SJSA1 (cell line): Measurements from ENCODE around the gene NFIX. TPM values are rescaled to one million over a fixed set of nuclear protein-coding genes. Genes with fewer than 3 reads are reported as not detected.

ENCODE experiments used
- DNase-seq, 2 experiments: peaks; one replicate each; pipeline ENCODE4 v3.0.0-alpha.2; 2015 to 2020; ENCODE audit warnings: low spot score in 2 of 2, low read depth in 1 of 2
- H3K27ac ChIP-seq: fragments of 250-450 bp; sonication (Bioruptor Pico); 2 replicates; pipeline ENCODE4 v1.5.1; 2020; ENCODE audit warnings: mild to moderate bottlenecking, moderate library complexity
- H3K27me3 ChIP-seq: fragments of 250-450 bp; sonication (Bioruptor Pico); replicated peaks from 2 replicates; pipeline ENCODE4 v1.5.1; 2020; ENCODE audit warnings: mild to moderate bottlenecking, moderate library complexity
- H3K36me3 ChIP-seq: fragments of 250-450 bp; sonication (Bioruptor Pico); 2 replicates; pipeline ENCODE4 v1.5.1; 2020; ENCODE audit warnings: mild to moderate bottlenecking
- H3K4me1 ChIP-seq: fragments of 250-450 bp; sonication (Bioruptor Pico); replicated peaks from 2 replicates; pipeline ENCODE4 v1.6.1; 2021; ENCODE audit warnings: mild to moderate bottlenecking
- H3K4me3 ChIP-seq: fragments of 250-450 bp; sonication (Bioruptor Pico); 2 replicates; pipeline ENCODE4 v1.5.1; 2020; ENCODE audit warnings: mild to moderate bottlenecking
- H3K9me3 ChIP-seq: fragments of 250-450 bp; sonication (Bioruptor Pico); replicated peaks from 2 replicates; pipeline ENCODE4 v1.5.1; 2020; ENCODE audit warnings: mild to moderate bottlenecking
- total RNA-seq: library from RNA; depleted of rRNA; stranded (reverse); fragments of >200 nt; shearing (Covaris generic); gene quantifications from 2 replicates; pipeline ENCODE4 v1.2.3, GENCODE V29; 2014

NFIX gene
- total RNA-seq, 1 experiment from 2014 or later, result 10.9 TPM

DNA sequence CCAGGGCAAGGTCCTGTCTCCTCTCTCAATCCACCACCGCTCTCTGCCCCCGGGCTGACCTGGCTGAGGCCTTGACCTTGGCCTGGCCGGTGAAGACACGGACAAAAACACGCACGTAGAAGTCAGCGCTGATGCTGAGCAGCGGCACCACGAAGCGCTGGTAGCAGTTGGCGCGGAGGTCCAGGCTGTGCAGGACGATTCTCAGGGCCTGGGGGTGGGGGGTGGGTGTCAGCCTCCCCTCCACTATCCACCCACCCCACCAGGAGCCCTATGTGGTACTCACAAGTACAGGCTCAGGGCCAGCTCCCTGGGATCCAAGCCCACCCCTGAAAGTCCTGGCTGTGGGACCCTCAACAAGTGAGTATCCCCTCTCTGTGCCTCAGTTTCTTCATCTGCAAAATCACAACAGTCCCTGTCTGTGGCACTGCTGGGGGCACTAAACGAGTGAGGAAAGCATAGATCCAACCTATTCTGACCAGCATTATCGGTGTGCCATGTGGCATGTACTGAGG, 114.9 kb downstream of the NFIX start:
- no peaks in the 10 kb centered on the region for H3K27me3 ChIP-seq
- no peak overlapping the region for H3K4me3 ChIP-seq
- H3K27ac ChIP-seq, result no peak overlapping the region
- peaks cover 52% of the 10 kb centered on the region for H3K36me3 ChIP-seq
- DNase-seq, result no peak
- H3K4me1 ChIP-seq, result peaks cover 3% of the 10 kb centered on the region
- H3K9me3 ChIP-seq, result no peaks in the 10 kb centered on the region

DNA sequence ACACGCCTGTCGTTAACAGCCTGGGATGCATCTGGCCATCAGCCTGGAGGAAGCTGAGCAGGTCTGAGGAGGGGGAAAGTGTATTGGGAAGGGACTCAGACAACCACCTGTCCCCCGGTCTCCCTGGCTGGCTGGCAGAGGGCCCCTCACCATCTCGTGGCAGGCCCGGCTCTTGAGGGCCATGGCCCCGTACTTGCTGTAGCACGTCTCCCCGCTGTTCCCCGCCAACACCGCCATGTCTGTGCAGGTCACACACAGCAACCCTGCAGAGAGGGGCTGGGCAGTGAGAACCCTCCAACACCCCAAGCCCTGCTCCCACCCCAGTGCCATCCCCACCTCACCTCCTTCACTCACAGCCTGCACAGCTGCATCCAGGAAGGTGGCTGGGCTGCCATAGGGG, 117.3 kb downstream of the NFIX start:
- no peak overlapping the region for H3K4me3 ChIP-seq
- DNase-seq, result no peak
- no peaks in the 10 kb centered on the region for H3K27me3 ChIP-seq
- peaks cover 16% of the 10 kb centered on the region for H3K4me1 ChIP-seq
- peaks cover 60% of the 10 kb centered on the region for H3K36me3 ChIP-seq
- no peak overlapping the region for H3K27ac ChIP-seq
- no peaks in the 10 kb centered on the region for H3K9me3 ChIP-seq

DNA sequence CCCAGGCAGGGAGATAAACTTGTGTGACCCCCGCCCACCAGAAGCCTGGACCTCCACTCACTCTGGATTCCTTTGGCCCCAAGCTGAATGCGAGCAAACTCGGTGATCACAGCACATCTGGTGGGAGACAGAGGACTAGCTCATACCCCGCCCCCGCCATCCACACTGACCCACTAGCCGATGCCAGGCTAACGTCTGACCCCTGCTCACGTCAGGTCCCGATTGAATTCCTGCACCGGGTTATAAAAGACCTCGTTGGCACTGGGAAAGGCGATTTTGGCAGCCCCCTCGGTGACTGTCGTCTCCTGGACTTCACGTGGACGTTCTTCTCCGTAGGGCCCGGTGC, 120.6 kb downstream of the NFIX start:
- Histone ChIP-seq H3K27ac (peak overlapping the region; percentile 77), H3K4me1 (peaks cover 40% of the 10 kb centered on the region), H3K4me3 (peak overlapping the region; percentile 87), H3K27me3 (no peaks in the 10 kb centered on the region), H3K9me3 (no peaks in the 10 kb centered on the region), H3K36me3 (peaks cover 62% of the 10 kb centered on the region)
- no peak for DNase-seq

DNA sequence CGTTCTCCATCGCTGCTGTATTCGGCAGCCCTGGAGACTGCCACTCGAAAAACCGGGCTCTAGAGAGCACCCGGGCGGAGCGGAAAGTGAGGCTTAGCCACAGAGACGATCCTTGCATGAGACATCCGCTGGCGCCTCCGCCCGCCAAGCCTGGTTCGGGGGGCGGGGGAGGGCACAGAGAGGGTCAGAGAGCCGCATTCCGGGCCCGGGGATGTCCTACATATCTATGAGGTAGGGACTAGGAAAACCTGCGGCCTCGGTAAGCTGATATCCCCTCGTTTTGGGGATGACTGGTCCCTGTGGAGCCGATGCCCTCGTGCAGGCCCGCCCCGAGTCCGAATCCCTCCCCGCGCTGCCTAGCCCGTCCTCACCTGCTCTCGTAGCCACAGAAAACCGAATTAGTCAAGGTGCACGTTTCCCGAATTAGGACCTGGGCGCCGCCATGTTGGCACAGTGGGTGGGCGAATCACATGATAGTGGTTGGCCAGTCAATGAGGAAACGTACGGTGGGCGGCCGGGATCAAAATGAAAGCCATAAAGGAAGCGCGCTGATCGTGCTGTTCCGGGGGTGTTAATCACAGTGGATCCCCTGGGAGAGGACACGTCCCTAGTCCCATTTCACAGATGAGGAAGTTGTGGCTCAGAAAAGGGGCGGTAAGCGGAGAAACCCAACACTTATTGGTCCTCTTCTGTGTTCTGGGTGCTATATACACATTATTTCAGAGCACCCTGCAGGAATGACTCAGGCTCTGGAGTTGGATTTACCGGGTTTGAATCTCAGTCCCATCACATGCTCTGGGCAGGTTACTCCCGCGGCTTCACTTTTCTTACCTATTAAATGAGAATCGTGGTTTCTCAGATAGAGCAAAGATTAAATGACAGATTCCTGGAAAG, 121.3 kb downstream of the NFIX start, which contains the start of gene TRMT1:
Gene TRMT1, minus strand, starts transcription at position 459 of the 894 bp plus-strand sequence. Its CDS starts 341 bp downstream, at position 118.
- Histone ChIP-seq H3K27me3 (no peaks in the 10 kb centered on the region), H3K4me1 (peaks cover 44% of the 10 kb centered on the region), H3K36me3 (peaks cover 65% of the 10 kb centered on the region), H3K4me3 (peak within 1 kb of the TSS; percentile 87), H3K9me3 (no peaks in the 10 kb centered on the region), H3K27ac (peak within 1 kb of the TSS; percentile 77)
- DNase-seq, result peak; percentile 88 to 94

DNA sequence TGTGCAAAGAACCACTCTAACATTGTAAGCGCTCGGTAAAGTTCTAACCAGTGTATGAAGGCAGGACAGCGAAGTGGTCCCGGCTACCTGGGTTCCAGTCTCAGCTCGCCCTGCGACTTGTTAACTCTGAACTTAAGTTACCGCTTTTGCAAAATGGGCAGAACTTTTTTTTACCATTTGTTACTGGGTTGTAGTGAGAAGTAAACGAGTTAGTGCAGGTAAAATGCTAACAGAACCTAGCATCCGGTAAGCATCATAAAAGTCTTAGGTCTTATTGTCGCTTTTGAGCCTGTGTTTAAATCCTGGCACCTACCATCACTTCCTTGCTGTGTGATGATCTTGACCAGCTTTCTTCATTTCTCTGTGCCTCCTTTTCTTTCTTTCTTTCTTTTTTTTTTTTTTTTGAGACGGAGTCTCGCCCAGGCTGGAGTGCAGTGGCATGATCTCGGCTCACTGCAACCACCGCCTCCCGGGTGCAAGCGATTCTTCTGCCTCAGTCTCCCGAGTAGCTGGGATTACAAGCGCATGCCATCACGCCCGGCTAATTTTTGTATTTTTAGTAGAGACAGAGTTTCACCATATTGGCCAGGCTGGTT, 122.0 kb downstream of the NFIX start:
- peak overlapping the region; percentile 87 for H3K4me3 ChIP-seq
- H3K36me3 ChIP-seq, result peaks cover 65% of the 10 kb centered on the region
- H3K9me3 ChIP-seq, result no peaks in the 10 kb centered on the region
- H3K4me1 ChIP-seq, result peaks cover 47% of the 10 kb centered on the region
- H3K27ac ChIP-seq, result peak overlapping the region; percentile 77; the same call in 1 of the 2 replicates
- no peaks in the 10 kb centered on the region for H3K27me3 ChIP-seq
- no peak for DNase-seq

DNA sequence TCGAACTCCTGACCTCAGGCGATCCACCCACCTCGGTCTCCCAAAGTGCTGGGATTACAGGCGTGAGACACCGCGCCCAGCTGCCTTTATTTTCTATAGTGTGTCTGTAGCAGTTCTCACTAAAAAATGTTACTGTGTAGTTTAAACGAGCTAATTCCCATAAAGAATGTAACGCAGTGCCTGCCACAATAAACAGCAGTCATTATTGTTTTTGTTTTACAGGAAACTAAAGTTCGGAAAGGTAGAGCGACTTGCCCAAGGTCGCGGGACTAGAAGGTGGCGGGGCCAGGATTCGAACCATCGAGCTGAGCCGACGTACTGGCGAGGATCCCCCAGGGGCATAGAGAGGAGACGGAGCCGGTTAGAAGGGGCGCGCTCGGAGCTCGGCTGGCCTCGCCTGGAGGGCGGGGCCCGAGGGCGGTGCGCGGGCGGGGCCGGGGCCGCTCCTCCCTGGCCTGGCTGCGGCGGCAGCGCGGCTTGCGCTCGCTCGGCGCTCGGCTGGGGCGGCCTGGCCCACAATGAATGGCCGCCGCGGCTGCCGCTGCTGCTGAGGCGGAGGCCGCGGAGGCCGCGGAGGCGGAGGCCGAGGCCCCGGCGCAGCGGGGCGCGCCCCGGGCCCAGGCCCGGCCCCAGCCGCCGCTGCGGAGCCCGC, 122.6 kb downstream of the NFIX start, which contains the start of gene NACC1:
Gene NACC1, plus strand, starts transcription at position 493 of the 652 bp plus-strand sequence. CDS start 16,944 bp downstream, outside the sequence.
- peak; percentile 82 to 93 for DNase-seq
- peaks cover 47% of the 10 kb centered on the region for H3K4me1 ChIP-seq
- no peaks in the 10 kb centered on the region for H3K27me3 ChIP-seq

DNA sequence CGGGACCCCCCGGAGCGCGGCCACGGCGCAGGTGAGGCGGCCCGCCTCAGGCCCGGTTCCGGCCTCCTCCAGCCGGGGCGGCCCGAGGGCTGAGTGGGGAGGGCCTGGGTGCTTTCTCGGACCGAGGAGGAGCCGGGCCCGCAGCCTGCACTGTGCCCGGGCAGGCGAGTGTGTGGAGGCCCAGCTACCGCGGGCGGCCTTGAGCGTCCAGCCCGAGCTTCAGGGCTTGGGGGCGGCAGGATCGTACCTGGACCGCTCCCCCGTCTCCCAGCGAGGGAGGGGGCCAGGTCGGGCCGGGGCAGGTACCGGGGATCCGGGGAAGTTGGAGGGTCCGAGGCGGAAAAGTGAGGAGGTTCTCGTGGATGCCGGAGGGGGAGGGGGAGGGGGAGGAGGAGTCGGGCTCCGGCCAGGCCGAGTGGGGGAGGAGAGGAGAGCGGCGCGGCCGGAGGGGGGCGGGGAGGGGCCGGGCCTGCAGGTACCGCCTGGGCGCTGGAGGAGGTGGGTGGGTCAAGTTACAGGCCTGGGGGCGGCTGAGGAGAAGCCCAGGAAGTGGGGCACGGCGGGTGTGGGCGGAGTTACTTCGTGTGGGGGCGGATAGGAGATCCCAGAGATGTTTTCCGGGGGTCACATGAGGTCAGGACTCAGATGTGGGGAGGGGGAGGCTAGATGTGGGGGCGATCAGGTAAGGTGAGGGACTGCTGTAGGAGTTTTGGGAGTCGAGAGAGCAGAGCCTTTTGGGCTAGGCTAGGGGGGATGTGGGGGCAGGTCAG, 123.3 kb downstream of the NFIX start:
- peak overlapping the region; percentile 70 for H3K27ac ChIP-seq
- H3K4me1 ChIP-seq, result peaks cover 47% of the 10 kb centered on the region
- H3K9me3 ChIP-seq, result no peaks in the 10 kb centered on the region
- peaks cover 55% of the 10 kb centered on the region for H3K36me3 ChIP-seq
- peak overlapping the region; percentile 87 for H3K4me3 ChIP-seq
- H3K27me3 ChIP-seq, result no peaks in the 10 kb centered on the region
- DNase-seq, result peak in 1 of 2 experiments; percentile 69

More for the DNA sequence above, 122.6 kb downstream of the NFIX start, which contains the start of gene NACC1:
- peak within 1 kb of the TSS; percentile 77 for H3K27ac ChIP-seq
- peak within 1 kb of the TSS; percentile 87 for H3K4me3 ChIP-seq
- peaks cover 58% of the 10 kb centered on the region for H3K36me3 ChIP-seq
- no peaks in the 10 kb centered on the region for H3K9me3 ChIP-seq

DNA sequence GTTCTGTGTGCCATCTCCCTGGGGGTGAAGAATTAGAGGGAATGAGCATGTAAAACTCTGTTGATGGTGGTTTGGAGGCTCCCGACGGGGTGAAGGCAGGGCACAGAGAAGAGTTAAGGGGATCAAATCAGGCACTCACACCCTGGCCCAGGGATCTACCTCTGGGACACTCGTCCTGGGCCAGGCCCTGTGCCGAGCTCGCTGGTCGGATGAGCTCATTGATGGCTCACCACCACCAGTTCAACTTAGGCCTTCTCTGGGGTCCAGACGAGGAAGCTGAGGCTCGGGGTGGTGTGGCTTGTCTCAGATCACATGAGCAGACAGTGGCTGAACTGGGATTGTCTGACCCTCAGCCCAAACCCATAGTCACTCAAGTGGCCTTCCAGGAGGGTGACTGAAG, 124.4 kb downstream of the NFIX start:
- H3K36me3 ChIP-seq, result peaks cover 55% of the 10 kb centered on the region
- H3K4me1 ChIP-seq, result peaks cover 47% of the 10 kb centered on the region
- H3K4me3 ChIP-seq, result peak overlapping the region; percentile 87
- no peaks in the 10 kb centered on the region for H3K9me3 ChIP-seq
- no peak overlapping the region for H3K27ac ChIP-seq
- DNase-seq, result no peak
- H3K27me3 ChIP-seq, result no peaks in the 10 kb centered on the region

DNA sequence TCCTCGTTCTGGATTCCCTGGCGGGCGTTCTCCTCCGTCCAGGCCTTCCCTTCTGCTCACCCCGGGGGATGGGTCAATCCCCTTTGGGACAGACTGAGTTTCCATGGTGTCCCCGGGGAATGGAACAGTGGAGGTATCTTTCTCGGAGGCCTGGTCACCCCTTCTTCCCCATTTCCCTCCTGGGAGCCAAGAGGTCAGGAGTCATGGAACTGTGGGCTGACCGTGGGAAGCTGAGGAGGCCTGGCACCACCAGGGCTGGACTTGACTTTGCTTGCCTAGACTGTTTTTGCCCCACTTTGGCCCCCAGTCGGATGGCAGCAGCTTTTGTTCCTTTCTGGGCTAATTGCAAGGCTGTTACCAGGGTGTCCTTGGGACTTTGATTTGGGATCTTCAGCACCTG, 124.8 kb downstream of the NFIX start:
- Histone ChIP-seq H3K9me3 (no peaks in the 10 kb centered on the region), H3K27ac (no peak overlapping the region), H3K27me3 (no peaks in the 10 kb centered on the region), H3K4me3 (no peak overlapping the region), H3K36me3 (peaks cover 55% of the 10 kb centered on the region), H3K4me1 (peaks cover 45% of the 10 kb centered on the region)
- no peak for DNase-seq

DNA sequence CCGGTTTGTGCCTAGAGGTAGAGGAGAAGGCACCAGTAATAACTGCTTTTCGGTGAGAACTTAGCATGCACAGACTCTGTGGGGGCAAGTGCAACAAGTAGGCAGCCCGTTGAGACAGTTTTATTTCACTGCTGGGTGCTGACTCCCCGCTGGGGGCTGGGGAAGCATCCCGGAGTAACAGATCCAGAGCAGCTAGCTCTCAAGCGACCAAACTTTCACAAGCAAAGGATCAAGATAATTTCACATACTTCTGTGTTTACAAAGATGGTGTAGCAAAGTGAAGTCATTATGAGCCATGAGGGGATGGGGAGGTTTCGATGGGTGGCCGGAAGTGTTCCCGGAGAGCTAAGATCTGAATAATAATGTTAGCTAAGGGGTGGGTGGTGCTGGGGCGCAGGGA, 125.5 kb downstream of the NFIX start:
- H3K36me3 ChIP-seq, result peaks cover 49% of the 10 kb centered on the region
- DNase-seq, result no peak
- peaks cover 37% of the 10 kb centered on the region for H3K4me1 ChIP-seq
- H3K27me3 ChIP-seq, result no peaks in the 10 kb centered on the region
- H3K4me3 ChIP-seq, result no peak overlapping the region
- no peak overlapping the region for H3K27ac ChIP-seq
- H3K9me3 ChIP-seq, result no peaks in the 10 kb centered on the region

DNA sequence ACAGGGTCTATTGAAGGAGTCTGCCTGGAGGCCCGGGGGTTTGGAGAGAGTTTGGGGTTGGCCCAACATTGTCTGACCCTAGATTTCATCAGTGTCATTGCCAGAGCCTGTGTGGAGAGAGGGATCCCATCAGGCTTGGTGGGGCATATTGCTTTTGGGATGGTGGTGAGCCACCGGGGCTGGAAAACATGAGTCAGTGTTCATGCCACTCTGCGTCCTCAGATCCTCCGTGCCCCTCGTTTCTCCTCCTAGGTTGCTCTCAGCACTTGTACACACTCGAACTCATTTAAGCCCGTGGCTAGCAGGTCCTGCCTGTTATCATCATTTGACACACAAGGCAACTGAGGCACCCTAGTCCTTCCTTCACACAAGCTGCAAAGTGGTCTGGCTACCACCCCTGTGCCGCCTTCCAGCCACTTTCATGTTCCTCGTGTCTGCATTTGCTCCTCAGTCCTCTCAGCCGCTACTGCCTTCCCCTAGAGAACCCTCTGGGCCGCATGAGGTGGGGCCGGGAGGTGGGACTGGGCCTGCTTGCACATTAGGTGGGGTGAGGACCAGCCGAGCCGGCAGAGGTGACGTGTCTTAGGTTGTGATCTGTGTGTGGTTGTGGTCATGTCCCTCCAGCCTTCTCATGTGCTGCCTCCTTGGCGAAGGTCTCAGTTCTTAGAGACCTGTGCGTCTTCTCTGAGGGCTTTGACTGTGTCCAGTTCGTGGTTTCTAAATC, 126.4 kb downstream of the NFIX start:
- H3K9me3 ChIP-seq, result no peaks in the 10 kb centered on the region
- H3K36me3 ChIP-seq, result peaks cover 50% of the 10 kb centered on the region
- no peak for DNase-seq
- no peak overlapping the region for H3K4me3 ChIP-seq
- peaks cover 32% of the 10 kb centered on the region for H3K4me1 ChIP-seq
- no peak overlapping the region for H3K27ac ChIP-seq
- no peaks in the 10 kb centered on the region for H3K27me3 ChIP-seq

DNA sequence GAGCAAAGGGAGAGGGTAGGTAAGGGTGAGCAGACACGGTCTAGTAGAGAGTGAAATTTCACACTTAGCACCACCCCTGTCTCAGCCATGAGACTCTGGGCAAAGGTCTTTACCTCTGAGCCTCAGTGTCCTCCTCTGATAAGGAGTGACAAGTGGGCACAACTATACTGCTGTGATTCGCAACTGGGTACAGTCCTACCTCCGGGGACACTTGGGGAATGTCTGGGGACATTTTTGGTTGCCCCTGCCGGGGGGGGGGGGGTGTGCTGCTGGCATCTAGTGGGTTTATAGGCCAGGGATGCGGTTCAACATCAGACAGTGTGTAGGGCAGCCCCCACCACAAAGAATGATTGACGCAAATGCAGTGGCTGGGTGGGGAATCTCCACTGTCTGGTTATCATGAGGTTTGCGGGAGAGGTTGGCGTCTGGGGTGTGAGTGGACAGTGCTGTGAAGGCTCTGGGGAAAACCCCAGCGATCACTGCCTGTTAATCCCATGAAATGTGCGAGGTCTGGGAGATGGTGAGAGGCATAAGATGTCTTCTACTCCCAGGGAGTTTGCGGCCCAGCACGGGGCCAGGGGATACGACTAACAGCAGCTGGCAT, 127.1 kb downstream of the NFIX start:
- H3K36me3 ChIP-seq, result peaks cover 53% of the 10 kb centered on the region
- no peaks in the 10 kb centered on the region for H3K27me3 ChIP-seq
- no peak for DNase-seq
- H3K4me1 ChIP-seq, result peaks cover 32% of the 10 kb centered on the region
- H3K9me3 ChIP-seq, result no peaks in the 10 kb centered on the region
- H3K27ac ChIP-seq, result no peak overlapping the region
- H3K4me3 ChIP-seq, result no peak overlapping the region
